Gastrocnemius medialis (tissue), 4 donors: ENCODE measurements around the gene RPL38.

ENCODE experiments used
- POLR2A ChIP-seq, 2 donors: fragments of 450-650 bp; IDR thresholded peaks; one replicate each; pipeline ENCODE4 v1.6.1; 2017; ENCODE audit warnings: antibody characterized with exemption in 2 of 2, mild to moderate bottlenecking in 2 of 2, moderate library complexity in 2 of 2
- TF ChIP-seq, protein P1 (sequence below), 5 experiments: fragments of 450-650 bp in 3 of 5; fragments of 200-600 bp in 2 of 5; sonication (generic) in 2 of 5; IDR thresholded peaks in 4 of 5; conservative IDR thresholded peaks in 1 of 5; 1 replicate in 4 of 5; 2 replicates in 1 of 5; pipeline ENCODE4 v1.5.1; 2016 to 2019; ENCODE audit warnings: antibody characterized with exemption in 5 of 5, mild to moderate bottlenecking in 3 of 5, moderate library complexity in 3 of 5

DNA sequence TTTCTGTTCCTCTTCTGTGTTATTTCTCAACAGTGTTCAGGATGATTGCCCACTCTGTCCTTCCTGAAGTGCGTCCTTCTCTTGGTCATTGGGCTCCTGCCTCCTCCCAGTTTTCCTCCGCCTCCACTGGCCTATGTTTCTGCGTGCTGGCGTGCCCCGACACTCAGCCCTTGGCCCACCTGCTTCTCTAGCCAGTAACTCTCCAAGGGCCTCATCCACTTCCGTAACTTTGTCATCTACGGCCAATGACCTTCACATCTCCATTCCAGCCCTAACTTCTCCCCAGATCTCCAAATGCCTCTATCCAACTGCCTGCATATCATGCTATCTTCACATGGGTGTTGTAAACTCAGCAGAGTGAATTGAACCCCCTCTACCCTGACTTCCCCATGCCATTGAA, 39.6 kb upstream of the RPL38 start:
- TF ChIP-seq, protein P1, sequence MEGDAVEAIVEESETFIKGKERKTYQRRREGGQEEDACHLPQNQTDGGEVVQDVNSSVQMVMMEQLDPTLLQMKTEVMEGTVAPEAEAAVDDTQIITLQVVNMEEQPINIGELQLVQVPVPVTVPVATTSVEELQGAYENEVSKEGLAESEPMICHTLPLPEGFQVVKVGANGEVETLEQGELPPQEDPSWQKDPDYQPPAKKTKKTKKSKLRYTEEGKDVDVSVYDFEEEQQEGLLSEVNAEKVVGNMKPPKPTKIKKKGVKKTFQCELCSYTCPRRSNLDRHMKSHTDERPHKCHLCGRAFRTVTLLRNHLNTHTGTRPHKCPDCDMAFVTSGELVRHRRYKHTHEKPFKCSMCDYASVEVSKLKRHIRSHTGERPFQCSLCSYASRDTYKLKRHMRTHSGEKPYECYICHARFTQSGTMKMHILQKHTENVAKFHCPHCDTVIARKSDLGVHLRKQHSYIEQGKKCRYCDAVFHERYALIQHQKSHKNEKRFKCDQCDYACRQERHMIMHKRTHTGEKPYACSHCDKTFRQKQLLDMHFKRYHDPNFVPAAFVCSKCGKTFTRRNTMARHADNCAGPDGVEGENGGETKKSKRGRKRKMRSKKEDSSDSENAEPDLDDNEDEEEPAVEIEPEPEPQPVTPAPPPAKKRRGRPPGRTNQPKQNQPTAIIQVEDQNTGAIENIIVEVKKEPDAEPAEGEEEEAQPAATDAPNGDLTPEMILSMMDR (IDR thresholded peaks at IDR 0.05 in 4 of 5, conservative IDR thresholded peaks at IDR 0.05 in 1 of 5) = no peak
- TF ChIP-seq POLR2A (IDR thresholded peaks at IDR 0.05) = no peak
